ENCODE results near the gene IRS2. TPM values are rescaled to one million over a fixed set of nuclear protein-coding genes. Genes with fewer than 3 reads are reported as not detected.

Gene IRS2
- total RNA-seq, 4 donors from 2014 or later, result 42.3 to 82.5 (median 52.6) TPM

GRCh38 chr13:109778102-109778542, 8.3 kb downstream of the IRS2 start:
- no peak for TF ChIP-seq CTCF (IDR thresholded peaks at IDR 0.05; ENCODE audit: low read depth)

GRCh38 chr13:109776575-109776974, 9.8 kb downstream of the IRS2 start:
- TF ChIP-seq CTCF (IDR thresholded peaks at IDR 0.05; ENCODE audit: low read depth), result no peak

- no peak for TF ChIP-seq CTCF (IDR thresholded peaks at IDR 0.05; ENCODE audit: low read depth)
These were observed 12.6 kb downstream of the IRS2 start for GRCh38 chr13:109773786-109774185.

- TF ChIP-seq CTCF (IDR thresholded peaks at IDR 0.05; ENCODE audit: low read depth), result no peak
These were observed 13.1 kb downstream of the IRS2 start for GRCh38 chr13:109773276-109773675.

- TF ChIP-seq CTCF (IDR thresholded peaks at IDR 0.05; ENCODE audit: low read depth), result no peak
These were observed 14.5 kb downstream of the IRS2 start for GRCh38 chr13:109771926-109772325.

- no peak for TF ChIP-seq CTCF (IDR thresholded peaks at IDR 0.05; ENCODE audit: low read depth)
These were observed 15.9 kb downstream of the IRS2 start for GRCh38 chr13:109770436-109770835.

- TF ChIP-seq CTCF (IDR thresholded peaks at IDR 0.05; ENCODE audit: low read depth), result no peak
These were observed 16.5 kb downstream of the IRS2 start for GRCh38 chr13:109769921-109770320.
